H9 (cell line): ENCODE results near the gene UBE2V1. TPM values are rescaled to one million over a fixed set of nuclear protein-coding genes. Genes with fewer than 3 reads are reported as not detected.

Experiments
- DNase-seq: peaks from one replicate; pipeline ENCODE4 v3.0.0-alpha.2; 2017
- H2AFZ ChIP-seq: one replicate; pipeline ENCODE4 v1.6.1; 2013; ENCODE audit warnings: mild to moderate bottlenecking, low read length, control low read depth, moderate library complexity
- H2AK5ac ChIP-seq: 2 replicates; pipeline ENCODE4 v1.6.1; 2013; ENCODE audit warnings: low read length, control low read depth, mixed read lengths; ENCODE audit not compliant: insufficient read length
- H2BK120ac ChIP-seq: one replicate; pipeline ENCODE4 v1.6.1; 2013; ENCODE audit warnings: low read depth, mild to moderate bottlenecking, low read length, control low read depth, inconsistent platforms; ENCODE audit not compliant: poor library complexity, severe bottlenecking
- H2BK12ac ChIP-seq: 2 replicates; pipeline ENCODE4 v1.6.1; 2013; ENCODE audit warnings: low read length, control low read depth, mixed read lengths, low read depth; ENCODE audit not compliant: insufficient read length
- H2BK15ac ChIP-seq: 2 replicates; pipeline ENCODE4 v1.6.1; 2013; ENCODE audit warnings: low read depth, low read length, control low read depth
- H2BK20ac ChIP-seq: one replicate; pipeline ENCODE4 v1.6.1; 2013; ENCODE audit warnings: low read depth, mild to moderate bottlenecking, low read length, control low read depth, inconsistent platforms; ENCODE audit not compliant: poor library complexity, severe bottlenecking
- H2BK5ac ChIP-seq: 2 replicates; pipeline ENCODE4 v1.6.1; 2013; ENCODE audit warnings: low read length, control low read depth, mixed read lengths; ENCODE audit not compliant: insufficient read length
- H3K14ac ChIP-seq: 2 replicates; pipeline ENCODE4 v1.6.1; 2013; ENCODE audit warnings: low read length, control low read depth; ENCODE audit not compliant: insufficient read depth
- H3K18ac ChIP-seq: 2 replicates; pipeline ENCODE4 v1.6.1; 2013; ENCODE audit warnings: low read depth, mild to moderate bottlenecking, mixed read lengths, low read length, control low read depth; ENCODE audit not compliant: insufficient read length
- H3K23ac ChIP-seq: 2 replicates; pipeline ENCODE4 v1.6.1; 2013; ENCODE audit warnings: low read length, control low read depth, mixed read lengths, low read depth; ENCODE audit not compliant: insufficient read length
- H3K23me2 ChIP-seq: 2 replicates; pipeline ENCODE4 v1.6.1; 2013; ENCODE audit warnings: low read depth, mild to moderate bottlenecking, mixed read lengths, low read length, control low read depth; ENCODE audit not compliant: insufficient read length, poor library complexity, severe bottlenecking
- H3K27ac ChIP-seq: 2 replicates; pipeline ENCODE4 v1.5.1; 2013; ENCODE audit warnings: low read length, control low read depth, mixed read lengths, low read depth; ENCODE audit not compliant: insufficient read length
- H3K27me3 ChIP-seq: 2 replicates; pipeline ENCODE4 v1.6.1; 2013; ENCODE audit warnings: low read length, control low read depth, inconsistent platforms; ENCODE audit not compliant: insufficient read depth
- H3K4ac ChIP-seq: 2 replicates; pipeline ENCODE4 v1.6.1; 2013; ENCODE audit warnings: low read depth, mild to moderate bottlenecking, control low read depth, inconsistent platforms, low read length, moderate library complexity
- H3K4me1 ChIP-seq: 2 replicates; pipeline ENCODE4 v1.6.1; 2013; ENCODE audit warnings: low read length, control low read depth, inconsistent platforms; ENCODE audit not compliant: insufficient read depth
- H3K4me2 ChIP-seq: 2 replicates; pipeline ENCODE4 v1.6.1; 2013; ENCODE audit warnings: low read length, control low read depth, mixed read lengths; ENCODE audit not compliant: insufficient read length, insufficient read depth
- H3K56ac ChIP-seq: 2 replicates; pipeline ENCODE4 v1.6.1; 2013; ENCODE audit warnings: low read depth, mild to moderate bottlenecking, mixed read lengths, low read length, control low read depth; ENCODE audit not compliant: insufficient read length
- H3K79me1 ChIP-seq: 2 replicates; pipeline ENCODE4 v1.6.1; 2013; ENCODE audit warnings: low read depth, mild to moderate bottlenecking, moderate library complexity, low read length, control low read depth, inconsistent platforms; ENCODE audit not compliant: insufficient read depth, poor library complexity, severe bottlenecking
- H3K79me2 ChIP-seq: 2 replicates; pipeline ENCODE4 v1.6.1; 2013; ENCODE audit warnings: low read length, control low read depth, inconsistent platforms; ENCODE audit not compliant: insufficient read depth
- H3K9ac ChIP-seq: 2 replicates; pipeline ENCODE4 v1.6.1; 2013; ENCODE audit warnings: low read length, control low read depth, mixed read lengths; ENCODE audit not compliant: insufficient read length; ENCODE audit errors: extremely low read depth
- H3K9me3 ChIP-seq: one replicate; pipeline ENCODE4 v1.6.1; 2013; ENCODE audit warnings: low read depth, low read length, inconsistent platforms; ENCODE audit not compliant: control insufficient read depth
- H3T11ph ChIP-seq: one replicate; pipeline ENCODE4 v1.6.1; 2013; ENCODE audit warnings: mild to moderate bottlenecking, low read length, control low read depth, inconsistent platforms
- H4K20me1 ChIP-seq: one replicate; pipeline ENCODE4 v1.6.1; 2013; ENCODE audit not compliant: control insufficient read depth, insufficient read length, insufficient read depth
- H4K5ac ChIP-seq: 2 replicates; pipeline ENCODE4 v1.6.1; 2013; ENCODE audit warnings: low read depth, mild to moderate bottlenecking, mixed read lengths, low read length, control low read depth; ENCODE audit not compliant: insufficient read length
- H4K8ac ChIP-seq: replicated peaks from 2 replicates; pipeline ENCODE4 v1.6.1; 2013; ENCODE audit warnings: low read length, control low read depth, mixed read lengths, low read depth; ENCODE audit not compliant: insufficient read length
- H4K91ac ChIP-seq: 2 replicates; pipeline ENCODE4 v1.6.1; 2013; ENCODE audit warnings: low read depth, mild to moderate bottlenecking, moderate library complexity, mixed read lengths, low read length, control low read depth; ENCODE audit not compliant: insufficient read length
- H3K27ac Mint-ChIP-seq, 3 experiments: 2 replicates in 2 of 3; 3 replicates in 1 of 3; pipeline ENCODE4 v1.8.0; 2020 to 2021; ENCODE audit warnings: mixed read lengths in 3 of 3, mild to moderate bottlenecking in 1 of 3, moderate library complexity in 1 of 3
- H3K27me3 Mint-ChIP-seq: 2 replicates; pipeline ENCODE4 v1.8.0; 2021; ENCODE audit warnings: low read depth, mild to moderate bottlenecking, moderate library complexity, mixed read lengths
- H3K36me3 Mint-ChIP-seq, 3 experiments: 2 replicates in 2 of 3; 3 replicates in 1 of 3; pipeline ENCODE4 v1.8.0; 2020 to 2021; ENCODE audit warnings: low read depth in 3 of 3, mixed read lengths in 3 of 3; ENCODE audit not compliant: insufficient read depth in 1 of 3
- H3K4me1 Mint-ChIP-seq, 2 experiments: 2 replicates each; pipeline ENCODE4 v1.8.0; 2020; ENCODE audit warnings: mixed read lengths in 2 of 2
- H3K4me3 Mint-ChIP-seq, 2 experiments: 2 replicates in 1 of 2; 3 replicates in 1 of 2; pipeline ENCODE4 v1.8.0; 2020 to 2021; ENCODE audit warnings: mild to moderate bottlenecking in 2 of 2, mixed read lengths in 2 of 2, moderate library complexity in 1 of 2
- H3K9me3 Mint-ChIP-seq, 2 experiments: 2 replicates in 1 of 2; 3 replicates in 1 of 2; pipeline ENCODE4 v1.8.0; 2020; ENCODE audit warnings: mild to moderate bottlenecking in 2 of 2, mixed read lengths in 2 of 2, moderate library complexity in 1 of 2
- WGBS: extraction: QIAGEN DNeasy Blood & Tissue Kit; methylation state at CpG from one replicate; pipeline ENCODE4 v1.1.7; 2013; ENCODE audit warnings: missing lambda C conversion rate, low lambda C conversion rate, mixed read lengths; ENCODE audit not compliant: insufficient read length; ENCODE audit errors: extremely low coverage; 5-methylcytosine and 5-hydroxymethylcytosine counted together
- total RNA-seq: library from RNA; stranded (reverse); gene quantifications from 2 replicates; pipeline ENCODE4 v1.2.1, GENCODE V29; 2021
- TF ChIP-seq, protein P1 (sequence below): fragments of 200-600 bp; sonication (generic); conservative IDR thresholded peaks from 3 replicates; pipeline ENCODE4 v1.8.0; 2021; ENCODE audit warnings: antibody characterized with exemption, mild to moderate bottlenecking

The UBE2V1 gene
- total RNA-seq, 1 experiment from 2014 or later = 152 TPM

DNA sequence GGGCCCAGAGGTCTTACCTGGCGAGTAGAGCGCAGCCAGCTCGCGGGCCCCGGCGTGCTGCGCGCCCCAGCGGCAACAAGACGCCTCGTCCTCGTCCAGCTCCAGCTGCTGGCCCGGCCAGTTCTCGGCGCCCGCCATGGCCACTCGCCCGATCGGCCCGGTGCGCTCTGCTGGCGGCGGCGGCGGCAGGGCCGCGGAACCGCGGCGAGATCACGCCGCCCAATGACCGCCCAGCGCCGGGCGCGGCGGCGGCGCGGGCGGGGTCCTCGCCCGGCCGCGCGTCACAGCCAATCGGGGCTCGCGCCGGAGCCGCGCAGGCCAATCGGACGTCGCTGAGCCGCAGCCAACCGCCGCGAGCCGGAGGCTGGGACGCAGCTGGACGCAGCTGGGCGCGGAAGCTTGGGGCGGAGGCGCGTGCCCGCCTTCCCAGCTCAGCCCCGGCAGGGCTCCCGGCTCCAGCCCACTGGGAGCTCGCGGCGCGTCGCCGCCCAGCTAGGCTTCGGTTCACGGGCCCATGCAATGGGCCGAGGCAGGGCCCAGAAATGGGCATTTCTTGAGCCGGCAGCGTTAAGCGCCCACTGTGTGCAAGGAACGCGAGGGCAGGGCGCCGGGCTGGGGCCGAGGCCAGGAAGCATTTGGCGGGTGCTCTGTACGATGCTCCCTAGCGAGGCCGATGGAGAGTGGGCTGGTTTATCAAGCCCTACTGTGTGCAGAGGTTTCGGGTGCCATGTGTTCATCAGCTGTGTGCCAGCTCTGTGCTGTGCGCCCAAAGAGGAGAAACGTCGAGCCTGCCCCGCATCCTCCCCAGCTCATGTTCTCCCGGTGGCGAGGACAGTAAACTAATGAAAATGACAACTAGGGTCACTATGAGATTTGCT lies 40.8 kb upstream of the UBE2V1 start, which contains the start of gene PEDS1:
Gene PEDS1 (minus strand): TSS at position 224 of the 878 bp plus-strand sequence. CDS start 86 bp downstream, at position 138.
- Mint-ChIP-seq H3K36me3 (peaks cover 10 to 18% (median 15%) of the 10 kb centered on the region in 3 experiments; a peak in 6 of 7 replicates), H3K4me1 (peaks cover 29 to 41% of the 10 kb centered on the region in 2 experiments), H3K4me3 (peak within 1 kb of the TSS; percentile 81), H3K27me3 (peaks cover 15% of the 10 kb centered on the region), H3K9me3 (no peaks in the 10 kb centered on the region), H3K27ac (peak within 1 kb of the TSS in 2 of 3 experiments; percentile 49 to 85; a peak in 2 of 7 replicates)
- Histone ChIP-seq H3K9me3 (no peaks in the 10 kb centered on the region), H4K91ac (no peak within 1 kb of the TSS), H3T11ph (no peak within 1 kb of the TSS), H3K79me2 (peaks cover 7% of the 10 kb centered on the region; the same call in 1 of the 2 replicates), H2BK12ac (peak within 1 kb of the TSS; percentile 7), H2BK120ac (no peak within 1 kb of the TSS), H4K20me1 (no peaks in the 10 kb centered on the region), H2BK15ac (no peak within 1 kb of the TSS), H3K56ac (no peak within 1 kb of the TSS), H3K27ac (no peak within 1 kb of the TSS), H3K27me3 (no peaks in the 10 kb centered on the region; the same call in 1 of the 2 replicates), H3K23ac (no peak within 1 kb of the TSS), H4K5ac (no peak within 1 kb of the TSS), H3K79me1 (peaks cover 5% of the 10 kb centered on the region), H3K18ac (peak within 1 kb of the TSS; percentile 7), H3K4ac (no peak within 1 kb of the TSS), H3K4me2 (peak within 1 kb of the TSS; percentile 87), H3K23me2 (peaks cover 8% of the 10 kb centered on the region), H2BK5ac (no peak within 1 kb of the TSS), H3K14ac (peak within 1 kb of the TSS; percentile 71), H3K9ac (peak within 1 kb of the TSS; percentile 44), H4K8ac (no peak within 1 kb of the TSS), H2BK20ac (no peak within 1 kb of the TSS), H3K4me1 (peaks cover 13% of the 10 kb centered on the region; the same call in 1 of the 2 replicates), H2AFZ (no peak within 1 kb of the TSS), H2AK5ac (no peak within 1 kb of the TSS)
- TF ChIP-seq, protein P1, sequence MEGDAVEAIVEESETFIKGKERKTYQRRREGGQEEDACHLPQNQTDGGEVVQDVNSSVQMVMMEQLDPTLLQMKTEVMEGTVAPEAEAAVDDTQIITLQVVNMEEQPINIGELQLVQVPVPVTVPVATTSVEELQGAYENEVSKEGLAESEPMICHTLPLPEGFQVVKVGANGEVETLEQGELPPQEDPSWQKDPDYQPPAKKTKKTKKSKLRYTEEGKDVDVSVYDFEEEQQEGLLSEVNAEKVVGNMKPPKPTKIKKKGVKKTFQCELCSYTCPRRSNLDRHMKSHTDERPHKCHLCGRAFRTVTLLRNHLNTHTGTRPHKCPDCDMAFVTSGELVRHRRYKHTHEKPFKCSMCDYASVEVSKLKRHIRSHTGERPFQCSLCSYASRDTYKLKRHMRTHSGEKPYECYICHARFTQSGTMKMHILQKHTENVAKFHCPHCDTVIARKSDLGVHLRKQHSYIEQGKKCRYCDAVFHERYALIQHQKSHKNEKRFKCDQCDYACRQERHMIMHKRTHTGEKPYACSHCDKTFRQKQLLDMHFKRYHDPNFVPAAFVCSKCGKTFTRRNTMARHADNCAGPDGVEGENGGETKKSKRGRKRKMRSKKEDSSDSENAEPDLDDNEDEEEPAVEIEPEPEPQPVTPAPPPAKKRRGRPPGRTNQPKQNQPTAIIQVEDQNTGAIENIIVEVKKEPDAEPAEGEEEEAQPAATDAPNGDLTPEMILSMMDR = no peak
- WGBS = no CpG with 5 or more reads among the region's 99 CpGs
- DNase-seq = peak; percentile 88
